Stimulated activated CD8-positive, alpha-beta memory T cell treated with anti-CD3 and anti-CD28 coated beads, Interleukin-15, amount 100 ng/mL, for 1 hour (primary cell): ENCODE measurements around the gene PERCC1.
"Not testable (repeated sequence)": the region's sequence is repeated elsewhere in the genome, so short reads cannot be mapped to it uniquely, and the experiment has no call there.

Source experiments
- DNase-seq: peaks from one replicate; pipeline ENCODE4 v3.0.0-alpha.2; 2020; ENCODE audit warnings: low read depth

The PERCC1 gene

GRCh38 chr16:1434644-1435592 is 4.0 kb downstream of the PERCC1 start:
- no peak for DNase-seq

- DNase-seq = no peak
These were observed 5.2 kb downstream of the PERCC1 start for GRCh38 chr16:1435921-1436697.

DNA sequence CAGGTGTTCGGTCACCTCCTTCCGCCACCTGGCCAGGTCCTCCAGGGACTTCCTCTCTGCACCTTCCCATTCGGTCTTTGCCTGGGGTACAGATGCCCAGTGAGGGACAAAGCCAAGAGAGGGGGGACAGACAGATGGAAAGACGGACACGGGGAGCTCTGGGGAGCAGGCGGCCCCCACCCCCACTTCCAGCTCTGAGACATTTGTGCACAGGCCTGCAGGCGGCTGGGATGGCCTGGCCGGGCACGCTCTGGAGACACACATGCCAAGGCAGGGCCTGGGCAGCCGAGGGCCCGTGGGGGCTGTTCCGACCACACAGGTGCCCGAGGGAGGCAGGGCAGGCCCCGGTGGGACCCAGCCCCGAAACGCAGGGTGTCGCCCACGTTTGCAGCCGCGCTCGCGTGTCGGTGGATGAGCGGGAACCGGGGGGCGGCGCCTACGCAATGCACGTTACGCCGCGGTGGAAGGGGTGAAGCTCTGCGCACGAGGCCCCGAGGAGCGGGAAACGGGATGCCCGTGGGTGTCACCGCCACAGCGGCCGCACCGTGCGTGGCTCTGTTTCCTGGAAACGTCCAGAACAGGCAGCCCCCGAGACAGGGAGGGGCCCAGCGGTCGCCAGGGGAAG is 6.0 kb downstream of the PERCC1 start:
- no peak for DNase-seq

DNA sequence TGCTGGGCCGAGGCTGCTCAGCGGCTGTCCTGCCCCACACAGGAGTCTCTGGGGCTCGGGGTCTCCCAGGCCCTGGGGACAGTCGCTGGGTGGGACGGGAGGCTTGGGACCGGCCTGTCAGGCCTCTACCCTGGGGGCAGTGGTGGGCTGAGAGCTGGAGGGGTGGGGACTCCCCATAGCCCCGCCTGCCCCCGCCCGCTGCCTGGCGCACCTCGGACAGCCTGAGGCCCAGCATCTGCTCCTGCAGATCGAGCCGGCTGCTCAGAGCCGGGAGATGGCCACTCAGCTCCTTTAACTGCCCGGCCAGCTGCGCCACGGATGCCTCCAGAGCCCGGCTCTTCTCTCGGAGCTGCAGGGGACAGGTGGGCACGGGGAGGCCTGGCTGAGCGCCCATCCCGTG is 6.7 kb downstream of the PERCC1 start:
- no peak for DNase-seq

GRCh38 chr16:1438229-1439057 is 7.6 kb downstream of the PERCC1 start:
- DNase-seq = no peak

GRCh38 chr16:1439058-1439698 is 8.3 kb downstream of the PERCC1 start:
- DNase-seq = no peak

- not testable (repeated sequence) for DNase-seq
These were observed 8.8 kb downstream of the PERCC1 start for GRCh38 chr16:1439699-1440074.

- DNase-seq = no peak
These were observed 10.5 kb downstream of the PERCC1 start for GRCh38 chr16:1441391-1441829.

- DNase-seq = no peak
These were observed 11.8 kb downstream of the PERCC1 start for GRCh38 chr16:1442697-1443096.

GRCh38 chr16:1443403-1443973 is 12.6 kb downstream of the PERCC1 start:
- DNase-seq = no peak

DNA sequence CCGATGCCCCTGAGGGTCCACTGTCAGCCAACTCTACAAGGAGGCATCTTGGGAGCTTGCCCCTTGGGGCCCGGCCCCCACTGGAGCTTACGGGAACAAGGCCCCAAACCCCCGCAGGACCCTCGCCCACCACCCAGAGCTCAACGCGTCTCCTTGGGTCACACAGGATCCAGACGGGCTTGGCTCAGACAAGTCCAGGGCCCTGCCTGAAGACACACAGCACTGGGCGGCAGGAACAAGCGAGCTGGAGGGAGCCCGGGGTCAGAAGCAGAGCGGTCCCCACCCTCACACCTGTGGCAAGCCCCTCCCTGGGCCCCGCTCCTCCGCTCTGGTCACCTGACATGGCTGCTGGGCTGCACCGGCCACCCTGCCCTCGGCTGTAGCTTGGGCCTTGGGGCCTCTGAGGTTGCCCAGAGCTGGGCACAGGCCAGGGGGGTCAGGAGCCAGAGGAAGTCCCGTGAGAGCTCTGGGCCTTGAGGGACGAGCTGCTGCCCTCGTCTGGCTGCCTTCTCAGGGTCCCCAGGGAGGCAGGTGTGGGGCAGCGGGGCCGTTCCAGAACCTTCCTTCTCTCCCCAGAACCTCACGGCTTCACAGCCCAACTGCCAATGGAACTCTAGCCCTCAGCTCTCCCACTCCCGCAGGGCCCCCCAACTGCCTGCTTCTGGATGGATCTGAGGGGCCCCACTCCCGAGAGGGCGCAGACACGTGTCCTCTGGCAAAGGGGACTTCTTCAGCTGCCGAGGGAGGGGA is 13.3 kb downstream of the PERCC1 start, which contains the start of gene CCDC154:
Gene CCDC154, minus strand, starts transcription at position 577 of the 750 bp plus-strand sequence. Its CDS starts 234 bp downstream, at position 343.
- no peak for DNase-seq

- DNase-seq = no peak
These were observed 14.0 kb downstream of the PERCC1 start for GRCh38 chr16:1444730-1445517.

DNA sequence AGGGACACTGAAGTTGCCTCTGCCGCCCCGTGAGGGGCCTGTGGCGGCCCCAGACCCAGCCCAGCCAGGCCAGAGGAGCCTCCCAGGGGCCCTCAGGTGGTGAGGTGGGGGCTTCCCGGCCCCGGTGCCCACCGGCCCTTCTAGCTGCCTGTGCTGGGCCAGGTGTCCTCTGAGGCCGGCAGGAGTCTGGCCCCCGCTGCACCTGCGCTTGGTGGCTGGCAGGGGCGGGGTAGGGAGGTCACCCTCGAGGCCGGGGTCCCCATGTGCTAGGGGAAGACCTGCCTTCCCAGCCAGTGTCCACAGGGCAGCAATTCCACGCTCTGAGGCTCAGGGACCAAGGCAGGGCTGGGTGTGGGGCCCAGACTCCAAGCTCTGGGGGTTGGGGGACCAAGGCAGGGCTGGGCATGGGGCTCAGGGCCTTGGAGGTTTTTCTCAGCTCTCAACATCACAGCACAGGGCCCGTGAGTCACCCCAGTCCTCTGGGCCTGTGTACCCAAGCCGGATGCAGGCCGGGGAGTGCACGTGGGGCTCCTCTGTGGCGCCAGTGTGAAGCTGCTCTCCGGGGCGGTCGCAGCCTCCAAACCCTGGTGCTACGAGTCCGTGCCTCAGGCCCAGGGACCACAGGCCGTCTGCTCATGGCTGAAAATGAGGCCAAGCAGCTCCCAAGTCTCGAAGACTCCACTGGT is 14.8 kb downstream of the PERCC1 start:
- DNase-seq = no peak

DNA sequence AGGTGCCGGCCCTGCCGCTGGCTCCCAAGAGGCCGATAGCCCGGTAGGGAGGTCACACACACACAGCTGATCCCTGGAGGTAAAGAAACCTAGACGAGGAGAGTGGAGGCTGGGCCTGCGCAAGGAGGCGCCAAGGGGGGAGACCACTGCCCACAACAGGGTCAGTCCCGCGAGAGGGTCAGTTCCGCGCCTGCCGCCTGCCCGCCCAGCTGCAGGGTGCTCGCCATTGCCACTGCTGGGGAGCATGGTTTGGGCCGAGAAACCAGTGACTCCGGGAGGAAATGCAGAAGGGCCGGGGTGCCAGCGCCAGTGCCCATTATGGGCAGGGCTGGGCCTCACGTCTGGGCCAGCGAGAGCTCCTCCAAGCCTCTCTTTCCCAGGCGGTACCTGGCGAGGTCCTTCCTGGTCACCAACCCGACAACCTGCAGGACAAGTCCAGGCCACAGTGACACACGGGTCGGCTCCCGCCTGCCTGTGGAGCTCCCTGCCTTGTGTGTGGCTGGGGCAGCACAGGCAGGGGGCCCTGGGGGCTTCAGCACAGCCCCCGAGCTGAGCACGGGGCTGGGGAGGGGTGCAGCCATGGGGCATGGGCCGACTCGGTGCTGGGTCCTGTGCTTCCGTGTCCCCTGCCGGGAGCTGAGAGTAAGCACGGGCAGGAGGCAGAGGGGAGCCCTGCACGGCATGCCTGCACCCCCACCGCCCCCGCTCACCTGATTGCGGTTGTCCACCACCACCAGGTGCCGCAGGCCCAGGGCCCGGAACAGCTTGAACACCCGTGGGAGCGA is 15.6 kb downstream of the PERCC1 start:
- DNase-seq = no peak

GRCh38 chr16:1447965-1448364 is 17.1 kb downstream of the PERCC1 start:
- no peak for DNase-seq

- no peak for DNase-seq
These were observed 17.7 kb downstream of the PERCC1 start for GRCh38 chr16:1448536-1449116.

DNA sequence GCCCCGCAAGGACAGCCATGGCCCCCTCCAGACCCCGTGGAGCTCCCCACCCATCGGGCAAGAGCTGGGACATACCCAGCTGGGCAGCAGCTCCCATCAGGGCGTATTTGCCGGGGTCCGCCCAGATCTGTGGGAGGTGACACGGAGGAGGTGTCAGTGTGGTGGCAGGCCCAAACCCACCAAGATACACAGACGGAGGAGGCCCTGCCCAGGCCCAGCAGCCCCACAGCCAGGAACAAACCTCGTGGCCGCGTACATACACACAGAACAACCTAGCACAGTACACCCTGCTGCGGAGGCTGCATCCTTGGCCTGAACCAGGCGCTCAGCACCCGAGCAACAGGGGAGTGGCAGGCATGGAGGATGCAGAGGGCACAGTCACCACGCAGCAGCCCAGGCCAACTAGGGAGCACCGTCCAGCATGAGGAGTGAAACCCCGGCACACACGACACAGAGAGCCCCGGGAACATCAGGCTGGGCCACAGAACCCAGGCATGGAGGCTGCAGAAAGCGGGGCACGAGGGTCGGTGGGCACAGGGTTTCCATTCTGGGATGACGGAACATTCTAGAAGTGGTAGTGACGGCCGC is 18.4 kb downstream of the PERCC1 start:
- no peak for DNase-seq
